NCI-H1105 treated with DMSO at 0.1 percent for 48 hours (cell line): Measurements from ENCODE around the gene CEMIP2.
"Not testable (repeated sequence)": the region's sequence is repeated elsewhere in the genome, so short reads cannot be mapped to it uniquely, and the experiment has no call there.

ENCODE experiments used
- DNase-seq: peaks from one replicate; lab custom pipeline; 2025; lab: John Stamatoyannopoulos, UW

Gene CEMIP2

GRCh38 chr9:71676460-71676859, 91.9 kb downstream of the CEMIP2 start:
- DNase-seq = no peak

- DNase-seq = no peak
Measured at GRCh38 chr9:71675857-71676165, 92.5 kb downstream of the CEMIP2 start.

DNA sequence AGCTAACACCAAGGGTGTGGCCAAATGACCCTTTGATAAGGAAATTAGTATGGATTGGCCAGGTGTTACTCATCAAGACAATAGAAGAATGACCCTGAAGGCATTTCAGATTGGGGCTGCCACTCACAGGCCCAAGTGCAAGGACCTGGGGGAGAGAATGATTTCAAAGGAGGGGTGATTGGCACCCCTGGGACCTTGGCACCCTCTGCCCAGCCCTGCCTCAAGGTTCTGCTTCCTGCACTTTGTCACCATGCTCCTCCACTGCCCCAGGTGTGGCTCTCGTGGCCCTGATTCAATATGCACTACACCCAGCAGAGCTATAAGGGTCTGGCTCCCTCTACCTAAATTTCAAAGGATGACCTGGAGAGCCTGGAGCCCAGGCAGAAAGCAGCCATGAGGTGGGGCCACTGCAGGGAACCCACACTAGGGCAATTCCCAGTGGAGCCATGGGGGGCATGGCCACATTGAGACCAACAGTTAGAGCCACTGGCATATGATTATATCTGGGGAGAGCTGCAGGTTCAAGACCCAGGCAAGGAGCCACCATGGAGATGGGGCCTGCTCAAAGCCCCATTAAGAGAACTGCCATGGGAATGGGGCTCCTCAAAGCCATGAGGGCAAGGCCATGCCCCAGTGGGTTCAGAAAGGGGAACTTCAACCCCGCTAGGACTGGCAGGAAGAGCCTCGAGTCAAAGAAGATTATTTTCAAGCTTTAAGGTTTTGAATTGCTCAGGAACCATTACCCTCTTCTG, 93.0 kb downstream of the CEMIP2 start:
- no peak for DNase-seq

- DNase-seq = no peak
Measured at GRCh38 chr9:71672573-71672972, 95.7 kb downstream of the CEMIP2 start.

DNA sequence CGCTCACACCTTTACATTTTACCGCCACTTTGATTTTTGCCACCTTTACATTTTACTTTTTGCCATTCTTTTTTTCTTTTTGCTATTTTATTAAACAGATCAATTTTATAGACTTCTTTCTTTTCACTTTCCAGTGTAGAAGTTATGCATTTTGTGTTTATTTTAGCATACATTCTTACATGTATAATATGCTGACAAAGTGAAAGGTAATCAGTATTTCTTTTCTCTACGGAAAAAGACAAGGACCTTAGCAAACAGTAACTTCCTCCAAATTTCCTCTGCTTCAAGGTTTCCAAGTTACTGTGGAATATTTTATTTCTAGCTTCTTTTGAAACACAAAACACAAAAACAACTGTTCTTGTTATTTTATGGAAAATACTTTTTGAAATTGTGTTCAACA, 97.0 kb downstream of the CEMIP2 start:
- DNase-seq = no peak

DNA sequence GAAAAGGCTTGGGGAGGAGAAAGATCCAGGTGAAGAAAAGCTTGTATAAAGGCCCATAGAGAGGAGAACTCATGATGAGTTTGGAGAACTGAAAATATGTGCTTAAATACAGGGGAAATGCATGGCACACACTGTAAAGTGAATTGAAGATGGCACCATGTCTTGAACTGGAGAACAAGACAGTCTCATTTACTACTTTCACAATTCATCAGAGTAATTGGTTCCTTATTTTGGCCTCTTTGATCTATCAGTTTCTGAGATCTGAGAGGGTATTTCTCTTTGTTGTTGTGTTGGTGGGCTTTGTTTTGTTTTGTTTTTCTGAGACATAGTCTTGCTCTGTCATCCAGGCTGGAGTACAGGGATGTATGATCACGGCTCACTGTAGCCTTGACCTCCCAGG, 98.2 kb downstream of the CEMIP2 start:
- no peak for DNase-seq

DNA sequence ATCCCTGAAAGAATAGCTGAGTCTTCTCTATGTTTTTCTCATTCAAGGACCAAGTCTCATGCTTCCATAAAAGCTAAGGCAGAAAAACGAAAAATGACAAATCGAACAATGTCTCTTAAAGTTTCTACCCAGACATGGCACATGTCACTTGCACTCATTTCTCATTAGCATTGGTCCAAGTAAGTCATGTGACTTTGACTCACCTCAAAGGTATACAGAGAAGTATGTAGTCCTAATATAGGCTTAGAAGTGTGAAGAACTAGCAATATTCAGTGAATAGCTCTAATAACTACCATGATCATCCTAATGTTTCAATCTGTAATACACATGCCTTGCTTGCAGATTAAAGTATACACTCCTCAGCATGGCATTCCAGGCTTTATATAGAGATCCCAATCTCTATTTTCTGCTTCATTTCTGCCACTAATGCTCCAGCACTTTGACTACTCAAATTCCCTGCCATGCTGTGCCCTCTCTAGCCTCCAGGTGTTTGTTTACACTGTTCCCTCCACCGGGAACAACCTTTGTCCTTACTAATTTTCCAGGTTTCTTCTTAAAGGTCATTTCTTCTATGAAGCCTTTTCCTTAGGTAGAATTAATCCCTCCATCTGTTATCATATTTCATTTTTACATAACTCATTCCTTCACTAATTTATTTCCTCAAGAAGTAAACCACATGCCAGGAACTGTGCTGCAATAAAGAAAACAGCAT, 98.9 kb downstream of the CEMIP2 start:
- DNase-seq = no peak

DNA sequence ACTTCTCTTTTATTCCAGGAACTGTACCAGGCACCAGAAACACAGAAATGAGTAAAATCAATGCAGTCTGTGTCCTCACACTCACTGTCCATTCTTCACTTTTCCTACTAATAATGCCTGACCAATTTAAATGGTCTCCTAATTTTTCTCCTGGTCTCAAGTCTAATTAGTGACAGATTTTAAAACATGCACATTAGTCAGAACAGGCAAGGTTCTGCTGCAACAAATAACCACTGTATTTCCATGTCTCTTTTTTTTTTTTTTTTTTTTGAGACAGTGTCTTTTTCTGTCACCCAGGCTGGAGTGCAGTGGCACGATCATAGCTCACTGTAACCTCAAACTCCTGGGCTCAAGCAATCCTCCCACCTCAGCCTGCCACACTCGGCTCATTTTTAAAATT, 99.6 kb downstream of the CEMIP2 start:
- DNase-seq = no peak

GRCh38 chr9:71665247-71665646, 103.1 kb downstream of the CEMIP2 start:
- DNase-seq = no peak

DNA sequence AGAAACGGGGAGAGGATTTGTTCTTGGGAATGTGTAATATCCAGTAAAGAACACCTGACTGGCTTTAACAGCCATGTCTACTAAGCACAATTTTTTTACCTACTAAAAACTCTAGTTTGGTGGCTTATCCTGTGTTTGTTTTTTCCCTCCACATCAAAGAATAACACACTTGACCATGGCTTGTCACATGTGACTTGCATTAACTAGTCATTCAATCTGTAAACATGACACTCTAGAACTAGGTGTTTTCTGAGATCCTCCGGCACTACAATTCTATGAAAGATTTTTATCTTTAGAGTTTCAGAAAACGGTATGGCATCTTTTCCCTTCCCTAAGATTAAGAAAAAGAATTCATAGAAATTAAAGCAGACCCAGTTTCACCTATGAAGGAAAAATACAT, 103.7 kb downstream of the CEMIP2 start:
- DNase-seq = no peak

GRCh38 chr9:71663931-71664459, 104.3 kb downstream of the CEMIP2 start:
- DNase-seq = no peak

- peak; percentile 14 for DNase-seq
Measured at GRCh38 chr9:71663216-71663615, 105.1 kb downstream of the CEMIP2 start.

DNA sequence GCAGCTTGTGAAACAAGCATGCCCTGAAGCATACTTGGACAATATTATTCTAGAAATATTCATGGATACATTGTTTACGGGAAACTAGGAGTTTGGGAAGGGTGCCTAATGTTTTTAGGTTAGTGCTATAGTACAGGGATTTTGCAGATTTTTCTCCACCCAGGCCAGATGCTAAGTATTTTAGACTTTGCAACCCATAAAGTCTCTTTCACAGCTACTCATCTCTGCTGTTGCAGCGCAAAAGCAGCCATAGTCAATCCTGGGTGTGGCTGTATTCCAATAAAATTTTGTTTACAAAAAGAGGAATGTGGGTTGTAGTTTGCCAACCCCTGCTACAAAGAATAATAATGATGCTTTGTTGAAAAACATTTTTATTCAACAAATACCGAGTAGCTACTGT, 106.2 kb downstream of the CEMIP2 start:
- no peak for DNase-seq

- DNase-seq = not testable (repeated sequence)
Measured at GRCh38 chr9:71657276-71657675, 111.0 kb downstream of the CEMIP2 start.

DNA sequence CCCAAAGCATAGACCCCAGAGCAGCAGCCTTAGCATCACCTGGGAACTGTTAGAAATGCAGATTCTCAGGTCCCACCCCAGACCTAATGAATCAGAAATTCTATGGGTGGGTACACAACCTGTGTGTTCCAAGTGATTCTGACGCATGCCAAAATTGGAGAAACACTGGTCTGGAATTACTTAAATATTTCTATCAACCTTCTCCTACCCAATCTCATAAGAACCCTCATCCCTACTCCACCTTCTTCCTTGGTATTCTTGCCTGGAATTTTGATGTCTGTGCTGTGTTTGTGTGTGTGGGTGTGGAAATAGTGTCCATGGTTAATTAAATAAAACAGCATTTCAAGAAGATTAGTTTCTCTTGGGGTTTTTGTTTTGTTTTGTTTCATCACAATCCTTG, 111.8 kb downstream of the CEMIP2 start:
- DNase-seq = no peak

- no peak for DNase-seq
Measured at GRCh38 chr9:71655778-71656177, 112.5 kb downstream of the CEMIP2 start.

- no peak for DNase-seq
Measured at GRCh38 chr9:71655141-71655540, 113.2 kb downstream of the CEMIP2 start.

GRCh38 chr9:71652480-71652879, 115.8 kb downstream of the CEMIP2 start:
- DNase-seq = no peak

DNA sequence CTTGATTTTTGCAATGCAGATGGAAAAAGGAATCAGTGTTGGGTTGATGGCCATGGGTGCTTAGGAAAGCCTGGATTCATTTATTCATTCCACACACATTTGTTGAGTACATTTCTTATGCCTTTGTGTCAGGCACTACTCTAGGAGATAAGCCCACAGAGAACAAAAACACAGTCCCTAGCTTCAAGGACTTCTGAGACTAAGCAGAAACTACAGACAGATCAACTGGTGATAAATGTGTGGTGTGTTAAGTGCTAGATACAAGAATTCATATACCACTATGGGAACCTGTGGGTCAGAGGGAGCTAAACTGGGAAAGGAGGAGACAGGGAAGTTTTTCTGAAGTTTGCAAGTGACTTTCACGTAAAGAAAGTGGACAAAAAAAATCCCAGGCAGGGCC, 119.9 kb downstream of the CEMIP2 start:
- no peak for DNase-seq

DNA sequence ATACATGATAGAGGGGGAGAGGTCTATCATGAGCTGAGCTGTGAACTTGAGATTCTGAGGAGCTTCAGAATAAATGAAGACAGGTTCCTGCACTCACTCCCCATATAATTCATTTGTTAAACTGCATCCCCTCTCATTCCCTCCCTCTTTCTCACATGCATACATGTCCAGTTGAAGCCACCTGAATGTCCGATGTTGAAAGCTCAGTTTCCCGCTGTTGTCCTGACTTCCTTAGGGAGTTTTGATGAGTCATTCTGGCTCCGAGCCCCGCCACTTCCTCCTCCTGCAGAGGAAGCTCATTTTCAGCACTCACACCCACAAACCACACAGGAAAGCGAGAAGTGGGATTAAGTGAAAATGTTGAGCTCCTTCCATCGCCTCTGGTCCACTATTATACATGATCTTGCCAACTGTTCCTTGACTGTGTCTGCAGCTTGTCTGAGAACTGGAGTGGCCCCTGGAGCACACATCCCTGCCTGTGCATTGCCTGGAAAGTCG, 121.2 kb downstream of the CEMIP2 start:
- DNase-seq = no peak

DNA sequence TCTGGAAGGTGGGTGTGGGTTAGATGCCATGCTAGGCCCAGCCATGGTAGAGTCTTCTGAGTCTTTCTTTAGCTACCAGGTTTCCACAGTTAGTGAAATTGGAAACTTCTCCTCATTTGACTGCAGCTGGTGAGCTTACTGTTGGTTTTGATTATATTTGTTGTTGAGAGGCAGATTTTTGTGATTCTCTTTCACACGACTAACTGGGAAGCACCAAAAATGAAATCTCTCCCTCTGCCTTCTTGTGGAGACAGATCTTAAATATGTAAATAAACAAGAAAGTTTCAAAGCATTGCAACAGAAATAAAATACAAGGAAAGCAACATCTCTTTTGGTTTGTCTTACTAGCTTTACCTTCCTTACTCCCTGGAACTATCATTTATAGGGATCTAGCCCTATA, 122.2 kb downstream of the CEMIP2 start:
- no peak for DNase-seq

GRCh38 chr9:71644819-71645362, 123.4 kb downstream of the CEMIP2 start:
- no peak for DNase-seq

GRCh38 chr9:71643330-71643729, 125.0 kb downstream of the CEMIP2 start:
- DNase-seq = no peak
